Measurements from ENCODE around the gene MTCH1.

DNA sequence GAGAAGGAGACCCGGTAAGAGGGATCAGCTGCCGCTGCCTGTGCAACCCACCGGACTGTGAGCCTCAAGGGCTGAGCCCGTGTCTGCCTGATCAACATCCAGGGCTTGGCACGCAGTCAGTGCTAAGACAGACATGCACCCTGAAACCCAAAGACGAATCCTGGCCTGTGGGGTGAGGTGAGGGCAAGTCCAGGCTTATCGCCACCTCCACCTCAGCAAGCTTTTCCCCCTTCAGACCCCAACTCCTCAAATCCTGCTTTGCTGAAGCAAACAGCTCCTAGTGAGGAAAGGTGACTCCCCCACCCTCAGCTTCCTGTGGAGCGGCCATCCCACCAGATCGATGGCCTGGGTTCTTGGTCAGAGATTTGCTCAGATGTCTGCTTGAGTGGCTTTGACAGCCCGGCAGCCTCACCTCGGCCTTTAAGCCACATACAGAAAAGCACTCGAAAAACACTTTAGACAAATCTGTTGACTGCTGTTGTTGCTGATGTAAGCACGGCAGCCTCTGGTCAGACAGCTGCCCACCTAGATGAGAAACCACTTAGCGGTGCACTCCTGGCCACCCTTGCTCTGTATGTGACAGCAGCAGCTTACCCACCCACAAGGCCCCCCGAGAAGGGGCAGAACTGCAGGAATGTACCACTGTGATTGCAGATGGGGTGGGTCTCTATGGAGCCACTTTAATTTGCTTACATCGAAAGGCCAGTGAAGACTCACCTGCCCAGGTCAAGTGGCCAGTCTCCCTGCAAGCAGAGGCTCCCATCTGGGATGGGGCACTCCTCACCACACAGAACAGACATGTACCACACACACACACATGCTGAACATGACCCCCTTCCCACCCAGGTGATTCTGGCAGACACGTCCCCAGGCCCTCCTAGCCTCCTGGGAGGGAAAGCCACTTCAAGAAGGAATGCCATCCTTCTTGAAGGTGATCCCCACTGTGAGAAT is 14.8 kb downstream of the MTCH1 start:
- TF ChIP-seq, protein P1, sequence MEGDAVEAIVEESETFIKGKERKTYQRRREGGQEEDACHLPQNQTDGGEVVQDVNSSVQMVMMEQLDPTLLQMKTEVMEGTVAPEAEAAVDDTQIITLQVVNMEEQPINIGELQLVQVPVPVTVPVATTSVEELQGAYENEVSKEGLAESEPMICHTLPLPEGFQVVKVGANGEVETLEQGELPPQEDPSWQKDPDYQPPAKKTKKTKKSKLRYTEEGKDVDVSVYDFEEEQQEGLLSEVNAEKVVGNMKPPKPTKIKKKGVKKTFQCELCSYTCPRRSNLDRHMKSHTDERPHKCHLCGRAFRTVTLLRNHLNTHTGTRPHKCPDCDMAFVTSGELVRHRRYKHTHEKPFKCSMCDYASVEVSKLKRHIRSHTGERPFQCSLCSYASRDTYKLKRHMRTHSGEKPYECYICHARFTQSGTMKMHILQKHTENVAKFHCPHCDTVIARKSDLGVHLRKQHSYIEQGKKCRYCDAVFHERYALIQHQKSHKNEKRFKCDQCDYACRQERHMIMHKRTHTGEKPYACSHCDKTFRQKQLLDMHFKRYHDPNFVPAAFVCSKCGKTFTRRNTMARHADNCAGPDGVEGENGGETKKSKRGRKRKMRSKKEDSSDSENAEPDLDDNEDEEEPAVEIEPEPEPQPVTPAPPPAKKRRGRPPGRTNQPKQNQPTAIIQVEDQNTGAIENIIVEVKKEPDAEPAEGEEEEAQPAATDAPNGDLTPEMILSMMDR (IDR thresholded peaks at IDR 0.05) = no peak
- no peak for TF ChIP-seq POLR2A (IDR thresholded peaks at IDR 0.05)
- TF ChIP-seq POLR2AphosphoS5 (IDR thresholded peaks at IDR 0.05) = no peak
